ENCODE results near the gene ANKS6. TPM values are rescaled to one million over a fixed set of nuclear protein-coding genes. Genes with fewer than 3 reads are reported as not detected.

Gene ANKS6
- total and polyA plus RNA-seq, 2 of the 4 experiments (the other 2 are of a cell fraction), result 9.0 to 23.6 TPM

DNA sequence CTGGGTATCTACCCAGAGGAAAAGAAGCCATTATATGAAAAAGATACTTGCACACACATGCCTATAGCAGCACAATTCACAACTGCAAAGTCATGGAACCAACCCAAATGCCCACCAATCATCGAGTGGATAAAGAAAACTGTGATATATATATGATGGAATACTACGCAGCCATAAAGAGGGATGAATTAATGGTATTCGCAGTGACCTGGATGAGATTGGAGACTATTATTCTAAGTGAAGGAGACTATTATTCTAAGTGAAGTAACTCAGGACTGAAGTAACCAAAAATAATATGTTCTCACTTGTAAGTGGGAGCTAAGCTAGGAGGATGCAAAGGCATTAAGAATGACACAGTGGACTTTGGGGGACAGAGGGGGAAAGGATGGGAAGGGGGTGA is 57.6 kb downstream of the ANKS6 start:
- no peak overlapping the region for H3K4me3 ChIP-seq (ENCODE audit: insufficient read depth, low read depth, low read length)
- no peak overlapping the region for H3K4me2 ChIP-seq (ENCODE audit: low read depth, low read length)
- no peaks in the 10 kb centered on the region for H4K20me1 ChIP-seq (ENCODE audit: insufficient read depth, low read length)
- in situ Hi-C loops (cut with MboI; ENCODE audit: low sequenced_read_pairs), result no loop called here
- no peaks in the 10 kb centered on the region for H3K27me3 ChIP-seq (ENCODE audit: control insufficient read depth, insufficient read depth, low read length)
- H3K79me1 ChIP-seq (ENCODE audit: low read depth in 1 of 2, low read length in 2 of 2), result peaks cover 4 to 9% of the 10 kb centered on the region in 2 experiments; a peak in 2 of 4 replicates
- H3K9me1 ChIP-seq (ENCODE audit: insufficient read depth, low read length), result peaks cover 15% of the 10 kb centered on the region
- peaks cover 8% of the 10 kb centered on the region for H3K4me1 ChIP-seq (ENCODE audit: control insufficient read depth, insufficient read depth, low read length)
- H3K14ac ChIP-seq (replicated peaks; ENCODE audit: low read depth, low read length), result no peak overlapping the region
- dilution Hi-C loops (cut with HindIII; ENCODE audit: low sequenced_read_pairs, unreplicated experiment), result no loop called here
- H3K36me3 ChIP-seq (ENCODE audit: control insufficient read depth, insufficient read depth, low read length), result peaks cover 14% of the 10 kb centered on the region
- no peak overlapping the region for H2BK120ac ChIP-seq (ENCODE audit: low read depth, low read length)
- H2AK9ac ChIP-seq (replicated peaks; ENCODE audit: low read depth, low read length, poor library complexity), result no peak overlapping the region
- H3K18ac ChIP-seq (ENCODE audit: low read depth, low read length), result no peak overlapping the region
- no peaks in the 10 kb centered on the region for H3K9me3 ChIP-seq (ENCODE audit: control insufficient read depth, insufficient read depth, low read length)
- no peak overlapping the region for H3K23ac ChIP-seq (ENCODE audit: low read depth, low read length)
- ChIA-PET CTCF (no interaction called here), POLR2A (ENCODE audit: unreplicated experiment) (no interaction called here)
- H3K4ac ChIP-seq (ENCODE audit: low read depth, low read length), result no peak overlapping the region
- intact Hi-C loops (cut with micrococcal nuclease), result no loop called here
- no peak overlapping the region for H4K91ac ChIP-seq (ENCODE audit: insufficient read depth, low read depth, low read length)
- H3K56ac ChIP-seq (ENCODE audit: extremely low read depth, insufficient read depth, low read length), result no peak overlapping the region
- no peak overlapping the region for H2AFZ ChIP-seq (replicated peaks; ENCODE audit: low read length, poor library complexity)
- no peak overlapping the region for H4K8ac ChIP-seq (ENCODE audit: low read depth in 2 of 2, low read length in 2 of 2)
- H2BK20ac ChIP-seq (ENCODE audit: low read depth, low read length), result no peak overlapping the region
- H2AK5ac ChIP-seq (ENCODE audit: low read depth, low read length), result no peak overlapping the region
- TF ChIP-seq RAD21 (IDR thresholded peaks at IDR 0.05; ENCODE audit: low read length), result no peak
- no peak for TF ChIP-seq MAFK (IDR thresholded peaks at IDR 0.05; ENCODE audit: low read depth, low read length)
- TF ChIP-seq NFE2L2 (IDR thresholded peaks at IDR 0.05; ENCODE audit: low read depth, low read length), result no peak
- no peak for TF ChIP-seq BHLHE40 (IDR thresholded peaks at IDR 0.05; ENCODE audit: low read depth, low read length)
- no peak for TF ChIP-seq CEBPB (IDR thresholded peaks at IDR 0.05; ENCODE audit: low read depth, low read length)
- no peak for TF ChIP-seq SMC3 (IDR thresholded peaks at IDR 0.05; ENCODE audit: low read depth, low read length)
- no peak for TF ChIP-seq MXI1 (IDR thresholded peaks at IDR 0.05; ENCODE audit: borderline replicate concordance, low read depth, low read length)
- TF ChIP-seq RFX5 (IDR thresholded peaks at IDR 0.05; ENCODE audit: low read depth, low read length), result no peak
- no peak for TF ChIP-seq RCOR1 (IDR thresholded peaks at IDR 0.05; ENCODE audit: insufficient replicate concordance, low read length)
- TF ChIP-seq CHD1 (IDR thresholded peaks at IDR 0.05; ENCODE audit: low read depth, low read length), result no peak
- no peak for TF ChIP-seq MAZ (IDR thresholded peaks at IDR 0.05; ENCODE audit: borderline replicate concordance, low read depth, low read length)
- TF ChIP-seq, protein P1, sequence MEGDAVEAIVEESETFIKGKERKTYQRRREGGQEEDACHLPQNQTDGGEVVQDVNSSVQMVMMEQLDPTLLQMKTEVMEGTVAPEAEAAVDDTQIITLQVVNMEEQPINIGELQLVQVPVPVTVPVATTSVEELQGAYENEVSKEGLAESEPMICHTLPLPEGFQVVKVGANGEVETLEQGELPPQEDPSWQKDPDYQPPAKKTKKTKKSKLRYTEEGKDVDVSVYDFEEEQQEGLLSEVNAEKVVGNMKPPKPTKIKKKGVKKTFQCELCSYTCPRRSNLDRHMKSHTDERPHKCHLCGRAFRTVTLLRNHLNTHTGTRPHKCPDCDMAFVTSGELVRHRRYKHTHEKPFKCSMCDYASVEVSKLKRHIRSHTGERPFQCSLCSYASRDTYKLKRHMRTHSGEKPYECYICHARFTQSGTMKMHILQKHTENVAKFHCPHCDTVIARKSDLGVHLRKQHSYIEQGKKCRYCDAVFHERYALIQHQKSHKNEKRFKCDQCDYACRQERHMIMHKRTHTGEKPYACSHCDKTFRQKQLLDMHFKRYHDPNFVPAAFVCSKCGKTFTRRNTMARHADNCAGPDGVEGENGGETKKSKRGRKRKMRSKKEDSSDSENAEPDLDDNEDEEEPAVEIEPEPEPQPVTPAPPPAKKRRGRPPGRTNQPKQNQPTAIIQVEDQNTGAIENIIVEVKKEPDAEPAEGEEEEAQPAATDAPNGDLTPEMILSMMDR (conservative IDR thresholded peaks at IDR 0.05; ENCODE audit: low read depth, low read length), result no peak
- TF ChIP-seq POLR2A (IDR thresholded peaks at IDR 0.05; ENCODE audit: low read depth, low read length), result no peak
- TF ChIP-seq FOS (IDR thresholded peaks at IDR 0.05; ENCODE audit: low read depth, low read length), result no peak
- WGBS, 2 experiments (ENCODE audit: extremely low coverage in 2 of 2, insufficient read length in 1 of 2), result 100% methylated on average over 2 of the region's 3 CpGs; no CpG with 5 or more reads in 1 of the 2 experiments
- no peak overlapping the region for H2BK5ac ChIP-seq (ENCODE audit: low read depth, low read length, poor library complexity, severe bottlenecking)
- BruUV-seq (replicated peaks), result no TSS peak
- DNase-seq, result no peak
- H3K27ac ChIP-seq (ENCODE audit: insufficient read depth, low read length), result no peak overlapping the region
- no peak for ATAC-seq (ENCODE audit: low read depth)
- no peak overlapping the region for H2BK15ac ChIP-seq (ENCODE audit: low read depth, low read length)
- no peak overlapping the region for H3K9ac ChIP-seq (ENCODE audit: low read depth, low read length)
- no peak overlapping the region for H4K5ac ChIP-seq (ENCODE audit: low read depth, low read length)

Measured in IMR-90 (cell line).